NCI-H526 (cell line): ENCODE measurements around the gene SCG2.
"Not testable (repeated sequence)": the region's sequence is repeated elsewhere in the genome, so short reads cannot be mapped to it uniquely, and the experiment has no call there.

Experiments
- DNase-seq, 2 experiments: peaks; one replicate each; lab custom pipeline; 2025; lab: John Stamatoyannopoulos, UW

The SCG2 gene

GRCh38 chr2:223611061-223611460 lies 8.9 kb upstream of the SCG2 start:
- DNase-seq = no peak

- DNase-seq = no peak
Measured at GRCh38 chr2:223607476-223607875, 5.3 kb upstream of the SCG2 start.

GRCh38 chr2:223606946-223607345 lies 4.8 kb upstream of the SCG2 start:
- DNase-seq = peak; percentile 18 to 32

- DNase-seq = peak in 1 of 2 experiments; percentile 11
Measured at GRCh38 chr2:223604231-223604630, 2.1 kb upstream of the SCG2 start.

- DNase-seq = no peak
Measured at GRCh38 chr2:223602972-223603371, 811 bp upstream of the SCG2 start.

GRCh38 chr2:223601018-223601417 lies 1.1 kb downstream of the SCG2 start:
- no peak for DNase-seq

- no peak for DNase-seq
Measured at GRCh38 chr2:223599640-223600380, 2.4 kb downstream of the SCG2 start.

GRCh38 chr2:223598994-223599639 lies 3.0 kb downstream of the SCG2 start:
- no peak for DNase-seq

GRCh38 chr2:223597076-223597475 lies 5.1 kb downstream of the SCG2 start:
- no peak for DNase-seq

- DNase-seq = no peak
Measured at GRCh38 chr2:223596208-223596607, 6.0 kb downstream of the SCG2 start.

- DNase-seq = no peak
Measured at GRCh38 chr2:223594831-223595230, 7.3 kb downstream of the SCG2 start.

- DNase-seq = no peak
Measured at GRCh38 chr2:223594259-223594658, 7.9 kb downstream of the SCG2 start.

- not testable (repeated sequence) for DNase-seq
Measured at GRCh38 chr2:223592689-223593088, 9.5 kb downstream of the SCG2 start.

- no peak for DNase-seq
Measured at GRCh38 chr2:223591596-223591995, 10.6 kb downstream of the SCG2 start.

GRCh38 chr2:223590964-223591363 lies 11.2 kb downstream of the SCG2 start:
- no peak for DNase-seq

GRCh38 chr2:223589901-223590300 lies 12.3 kb downstream of the SCG2 start:
- no peak for DNase-seq

GRCh38 chr2:223588251-223588650 lies 13.9 kb downstream of the SCG2 start:
- peak; percentile 28 to 61 for DNase-seq

- DNase-seq = no peak
Measured at GRCh38 chr2:223587301-223587700, 14.9 kb downstream of the SCG2 start.

GRCh38 chr2:223586261-223586660 lies 15.9 kb downstream of the SCG2 start:
- DNase-seq = no peak

- no peak for DNase-seq
Measured at GRCh38 chr2:223585666-223586065, 16.5 kb downstream of the SCG2 start.

- DNase-seq = no peak
Measured at GRCh38 chr2:223582001-223582400, 20.2 kb downstream of the SCG2 start.

GRCh38 chr2:223580951-223581350 lies 21.2 kb downstream of the SCG2 start:
- DNase-seq = no peak

GRCh38 chr2:223578846-223579245 lies 23.3 kb downstream of the SCG2 start:
- DNase-seq = no peak

- DNase-seq = no peak
Measured at GRCh38 chr2:223576873-223577272, 25.3 kb downstream of the SCG2 start.
